ENCODE data around the gene ZNF585A.
"Not testable (repeated sequence)": the region's sequence is repeated elsewhere in the genome, so short reads cannot be mapped to it uniquely, and the experiment has no call there.

The ZNF585A gene

GRCh38 chr19:37172368-37173366 lies at the start of gene ZNF585A:
Gene ZNF585A, minus strand, starts transcription at chr19:37172695. Its CDS starts 2,785 bp downstream, at chr19:37169910.
- peak; percentile 78 to 90 (median 86) for DNase-seq

- DNase-seq = no peak
Observed at GRCh38 chr19:37221136-37221535, 48.6 kb upstream of the ZNF585A start.

GRCh38 chr19:37220383-37220782 lies 47.9 kb upstream of the ZNF585A start:
- DNase-seq = no peak

GRCh38 chr19:37218592-37218935 lies 46.1 kb upstream of the ZNF585A start:
- no peak for DNase-seq

- peak; percentile 50 to 90 (median 74) for DNase-seq
Observed at GRCh38 chr19:37217775-37218591, 45.5 kb upstream of the ZNF585A start, which contains the start of gene ZNF383. Gene ZNF383, plus strand, starts transcription at chr19:37218214. Its CDS starts 12,240 bp downstream, at chr19:37230454.

- no peak for DNase-seq
Observed at GRCh38 chr19:37217480-37217774, 44.9 kb upstream of the ZNF585A start.

GRCh38 chr19:37197768-37198167 lies 25.3 kb upstream of the ZNF585A start:
- no peak for DNase-seq

- DNase-seq = not testable (repeated sequence)
Observed at GRCh38 chr19:37197115-37197514, 24.6 kb upstream of the ZNF585A start.

- not testable (repeated sequence) for DNase-seq
Observed at GRCh38 chr19:37195248-37195647, 22.8 kb upstream of the ZNF585A start.

- not testable (repeated sequence) for DNase-seq
Observed at GRCh38 chr19:37186071-37186470, 13.6 kb upstream of the ZNF585A start.

GRCh38 chr19:37165635-37166034 lies 6.9 kb downstream of the ZNF585A start:
- DNase-seq = no peak

- no peak for DNase-seq
Observed at GRCh38 chr19:37160153-37160552, 12.3 kb downstream of the ZNF585A start.

GRCh38 chr19:37148214-37148613 lies 24.3 kb downstream of the ZNF585A start:
- DNase-seq = no peak

GRCh38 chr19:37136111-37136510 lies 36.4 kb downstream of the ZNF585A start:
- no peak for DNase-seq

- no peak for DNase-seq
Observed at GRCh38 chr19:37128821-37129177, 43.7 kb downstream of the ZNF585A start.

GRCh38 chr19:37127999-37128820 lies 44.3 kb downstream of the ZNF585A start:
- no peak for DNase-seq

GRCh38 chr19:37122093-37122492 lies 50.4 kb downstream of the ZNF585A start:
- not testable (repeated sequence) for DNase-seq

- no peak for DNase-seq
Observed at GRCh38 chr19:37114001-37114400, 58.5 kb downstream of the ZNF585A start.

- not testable (repeated sequence) for DNase-seq
Observed at GRCh38 chr19:37111753-37112152, 60.7 kb downstream of the ZNF585A start.

- DNase-seq = not testable (repeated sequence)
Observed at GRCh38 chr19:37104135-37104534, 68.4 kb downstream of the ZNF585A start.

- DNase-seq = no peak
Observed at GRCh38 chr19:37098570-37098969, 73.9 kb downstream of the ZNF585A start.

GRCh38 chr19:37095859-37096258 lies 76.6 kb downstream of the ZNF585A start:
- no peak for DNase-seq
